HG03442 (cell line): ENCODE measurements around the gene NEURL1B.
"Not testable (repeated sequence)": the region's sequence is repeated elsewhere in the genome, so short reads cannot be mapped to it uniquely, and the experiment has no call there.

ENCODE experiments used
- ATAC-seq: cut with Tn5 transposase; IDR thresholded peaks from one replicate; pipeline ENCODE4 v1.9.1; 2021; ENCODE audit warnings: mild to moderate bottlenecking, moderate library complexity; ENCODE audit not compliant: unreplicated experiment

Gene NEURL1B

DNA sequence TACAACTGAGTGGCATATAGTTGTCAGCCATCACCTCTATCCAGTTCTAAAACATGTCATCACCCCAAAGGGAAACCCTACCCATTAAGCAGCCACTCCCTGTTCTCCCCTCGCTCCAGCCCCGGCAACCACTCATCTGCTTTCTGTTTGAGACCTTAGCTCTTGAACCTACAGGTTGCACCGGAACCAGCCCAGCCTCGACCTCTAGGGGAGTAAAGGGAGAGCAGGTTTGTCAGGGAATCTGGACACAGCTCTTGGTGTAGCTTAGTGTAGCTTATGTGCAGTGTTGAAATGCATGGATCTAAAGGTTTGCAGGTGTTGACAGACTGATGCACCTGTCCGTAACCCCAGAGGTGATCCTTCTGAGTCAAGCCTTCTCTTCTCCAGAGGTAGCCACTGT is 30.0 kb downstream of the NEURL1B start:
- no peak for ATAC-seq

DNA sequence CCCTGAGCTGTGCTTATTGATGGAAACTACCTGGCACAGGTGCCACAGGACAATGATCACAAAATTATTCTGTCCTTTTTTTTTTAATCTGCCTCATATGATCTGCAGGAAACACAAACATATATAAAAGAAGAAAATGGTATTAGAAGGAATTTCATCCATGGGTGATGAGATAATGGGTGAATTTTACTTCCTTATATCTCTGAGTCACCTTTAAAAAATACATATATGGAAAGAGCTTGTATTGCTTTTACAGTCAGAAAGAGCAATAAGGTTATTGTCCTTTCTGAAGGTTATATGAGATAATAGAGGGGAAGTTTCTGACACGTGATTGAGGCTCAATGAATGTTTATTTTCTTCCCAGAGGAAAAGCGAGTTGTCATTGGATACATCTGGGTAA is 31.6 kb downstream of the NEURL1B start:
- no peak for ATAC-seq

GRCh38 chr5:172674155-172674554 is 33.1 kb downstream of the NEURL1B start:
- no peak for ATAC-seq

DNA sequence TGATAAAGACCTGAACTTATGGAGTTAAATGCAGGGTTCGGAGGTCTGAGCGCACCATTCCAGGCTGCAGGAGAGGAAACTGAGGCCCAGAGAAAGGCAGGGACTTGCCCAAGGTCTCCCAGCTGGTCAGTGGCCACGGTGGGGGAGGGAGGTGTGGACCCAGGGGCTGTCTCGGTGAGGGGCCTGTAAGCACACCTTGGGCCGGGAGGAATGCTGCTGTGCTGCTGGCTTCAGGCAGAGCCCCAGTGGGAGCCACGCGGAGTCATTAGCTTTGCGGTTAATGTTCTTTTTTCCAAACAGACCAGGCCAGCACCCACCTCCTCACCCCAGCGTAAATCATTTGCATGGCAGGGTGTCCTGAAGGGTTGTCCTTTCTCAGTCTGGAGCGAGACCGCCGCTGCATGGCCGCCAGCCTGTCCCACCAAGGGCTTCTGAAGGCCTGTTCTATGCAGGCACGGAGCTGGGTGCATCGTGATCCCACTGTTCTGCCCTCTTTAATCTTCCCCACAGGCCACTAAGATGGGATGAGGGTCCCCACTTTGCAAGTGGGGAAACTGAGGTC is 35.9 kb downstream of the NEURL1B start:
- ATAC-seq = no peak

- not testable (repeated sequence) for ATAC-seq
Measured at GRCh38 chr5:172678362-172678874, 37.4 kb downstream of the NEURL1B start.

DNA sequence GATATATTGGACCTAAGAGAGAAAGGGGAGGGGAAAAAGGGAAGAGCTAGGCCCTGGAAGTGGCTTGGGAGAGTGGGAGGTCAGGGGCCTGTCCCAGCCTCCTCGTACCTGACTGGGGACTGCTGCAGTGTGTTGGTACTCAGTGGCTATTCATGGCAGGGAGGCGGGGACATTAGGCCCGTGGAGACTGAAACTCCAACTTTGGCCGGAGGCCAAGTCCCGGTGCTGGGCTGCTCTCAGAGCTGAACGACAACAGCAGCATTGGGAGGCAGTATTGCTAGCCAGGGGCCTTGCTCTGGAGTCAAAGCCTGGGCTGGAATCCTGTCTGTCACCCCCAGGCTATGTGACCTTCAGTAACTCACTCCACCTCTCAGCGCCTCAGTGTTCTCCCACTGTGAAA is 37.8 kb downstream of the NEURL1B start:
- no peak for ATAC-seq

GRCh38 chr5:172679628-172680212 is 38.7 kb downstream of the NEURL1B start:
- no peak for ATAC-seq

- ATAC-seq = no peak
Measured at GRCh38 chr5:172680921-172681320, 39.9 kb downstream of the NEURL1B start.

GRCh38 chr5:172681421-172681820 is 40.4 kb downstream of the NEURL1B start:
- no peak for ATAC-seq

DNA sequence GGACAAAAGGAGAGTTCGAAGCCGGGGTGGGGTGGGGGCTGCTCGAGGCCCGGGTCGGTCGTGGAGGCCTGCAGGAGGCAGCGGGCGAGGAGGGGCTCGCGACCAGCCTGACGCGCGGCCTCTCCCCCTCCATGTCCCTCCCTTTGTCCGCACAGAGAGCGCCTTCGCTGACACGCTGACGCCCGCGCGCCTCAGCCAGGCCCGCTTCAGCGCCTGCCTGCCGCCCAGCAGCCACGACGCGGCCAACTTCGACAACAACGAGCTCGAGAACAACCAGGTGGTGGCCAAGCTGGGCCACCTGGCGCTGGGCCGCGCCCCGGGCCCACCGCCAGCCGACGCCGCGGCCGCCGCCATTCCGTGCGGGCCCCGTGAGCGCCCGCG is 42.2 kb downstream of the NEURL1B start:
- ATAC-seq = no peak

DNA sequence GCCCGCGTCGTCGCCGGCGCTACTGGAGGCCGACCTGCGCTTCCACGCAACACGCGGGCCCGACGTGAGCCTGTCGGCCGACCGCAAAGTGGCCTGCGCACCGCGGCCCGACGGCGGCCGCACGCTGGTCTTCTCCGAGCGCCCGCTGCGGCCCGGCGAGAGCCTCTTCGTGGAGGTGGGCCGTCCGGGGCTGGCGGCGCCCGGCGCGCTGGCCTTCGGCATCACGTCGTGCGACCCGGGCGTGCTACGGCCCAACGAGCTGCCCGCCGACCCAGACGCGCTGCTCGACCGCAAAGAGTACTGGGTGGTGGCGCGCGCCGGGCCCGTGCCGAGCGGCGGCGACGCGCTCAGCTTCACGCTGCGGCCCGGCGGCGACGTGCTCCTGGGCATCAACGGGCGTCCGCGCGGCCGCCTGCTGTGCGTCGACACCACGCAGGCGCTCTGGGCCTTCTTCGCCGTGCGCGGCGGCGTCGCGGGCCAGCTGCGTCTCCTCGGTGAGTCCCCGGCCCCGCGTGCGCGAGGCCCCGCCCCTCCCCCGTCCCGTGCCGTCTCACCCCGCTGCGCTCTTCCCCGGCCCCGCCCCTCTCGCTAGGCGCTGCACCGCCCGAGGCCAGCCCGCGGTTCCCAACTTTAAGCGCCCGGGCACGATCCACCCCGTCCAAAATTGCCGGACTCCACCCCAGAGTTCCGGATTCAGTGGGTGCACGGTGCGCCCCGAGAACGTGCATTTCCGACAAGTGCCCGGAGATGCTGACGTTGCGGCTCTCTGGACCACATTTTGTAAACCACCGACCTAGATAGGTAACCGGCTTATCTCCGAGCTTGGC is 42.8 kb downstream of the NEURL1B start:
- no peak for ATAC-seq

DNA sequence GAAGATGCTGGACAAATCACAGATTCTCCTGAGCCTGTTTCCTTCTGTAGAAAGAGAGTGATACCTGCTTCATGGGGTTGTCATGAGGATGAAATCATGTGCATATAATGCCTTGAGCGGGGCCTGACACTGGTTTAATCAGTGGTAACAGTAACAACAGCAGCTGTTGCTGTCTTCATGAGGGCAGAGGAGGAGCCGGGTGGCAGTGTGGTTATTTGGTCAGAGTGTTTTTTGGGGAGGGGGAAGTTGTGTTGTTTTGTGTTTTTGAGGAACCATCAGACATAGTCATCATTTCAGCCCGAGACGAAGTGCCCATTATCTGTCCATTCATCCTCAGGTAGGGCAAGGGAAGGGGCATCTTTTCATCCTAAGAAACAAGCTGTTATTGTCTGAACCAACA is 44.0 kb downstream of the NEURL1B start:
- no peak for ATAC-seq

DNA sequence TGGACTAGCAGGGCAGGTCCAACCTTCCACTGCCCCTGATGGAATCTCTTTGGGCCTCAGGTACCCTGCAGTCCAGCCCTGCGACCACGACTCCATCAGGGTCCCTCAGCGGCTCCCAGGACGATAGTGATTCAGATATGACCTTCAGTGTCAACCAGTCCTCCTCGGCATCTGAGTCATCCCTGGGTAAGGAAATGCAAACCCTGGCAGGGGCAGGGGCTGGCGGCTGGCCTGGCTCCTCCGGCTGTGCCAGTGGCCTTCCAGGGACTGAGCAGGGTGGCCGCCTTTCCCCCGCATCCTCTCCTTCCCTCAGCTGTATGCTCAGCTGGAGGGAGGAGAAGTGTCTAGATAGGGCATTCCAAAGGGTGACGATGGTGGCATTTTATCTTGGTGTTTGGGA is 45.0 kb downstream of the NEURL1B start:
- ATAC-seq = no peak

DNA sequence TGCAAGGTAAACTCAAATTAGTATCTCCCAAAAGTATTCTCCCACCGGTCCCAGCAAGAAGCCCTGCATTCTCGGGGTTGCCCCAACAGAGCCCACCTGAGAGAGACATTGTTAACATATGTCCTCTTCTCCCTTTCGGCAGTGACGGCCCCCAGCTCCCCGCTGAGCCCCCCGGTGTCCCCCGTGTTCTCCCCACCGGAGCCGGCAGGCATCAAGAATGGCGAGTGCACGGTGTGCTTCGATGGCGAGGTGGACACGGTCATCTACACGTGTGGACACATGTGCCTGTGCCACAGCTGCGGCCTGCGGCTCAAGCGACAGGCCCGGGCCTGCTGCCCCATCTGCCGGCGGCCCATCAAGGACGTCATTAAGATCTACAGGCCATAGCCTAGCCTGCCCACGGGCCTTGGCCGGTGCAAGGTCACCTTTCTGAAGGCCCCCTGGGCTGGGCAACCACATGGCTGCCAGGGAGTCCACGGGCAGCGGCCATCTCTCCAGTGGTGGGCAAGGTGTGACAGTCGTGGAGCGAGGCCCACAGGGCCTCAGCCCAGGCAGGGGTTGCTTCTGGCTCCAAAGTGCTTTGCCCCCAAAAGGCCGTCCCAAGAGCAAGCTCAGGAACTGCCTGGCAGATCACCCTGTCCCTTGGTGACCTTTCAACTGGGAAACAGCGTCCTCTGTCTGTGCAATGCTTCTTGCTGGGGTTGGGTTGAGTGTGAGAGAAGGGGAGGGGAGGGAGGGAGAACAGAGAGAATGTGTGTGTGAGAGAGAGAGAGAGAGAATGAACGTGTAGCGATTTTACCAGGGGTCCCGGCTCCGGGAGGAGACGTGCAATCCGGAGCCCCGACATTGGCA is 45.7 kb downstream of the NEURL1B start:
- no peak for ATAC-seq

- no peak for ATAC-seq
Measured at GRCh38 chr5:172687940-172688339, 46.9 kb downstream of the NEURL1B start.

DNA sequence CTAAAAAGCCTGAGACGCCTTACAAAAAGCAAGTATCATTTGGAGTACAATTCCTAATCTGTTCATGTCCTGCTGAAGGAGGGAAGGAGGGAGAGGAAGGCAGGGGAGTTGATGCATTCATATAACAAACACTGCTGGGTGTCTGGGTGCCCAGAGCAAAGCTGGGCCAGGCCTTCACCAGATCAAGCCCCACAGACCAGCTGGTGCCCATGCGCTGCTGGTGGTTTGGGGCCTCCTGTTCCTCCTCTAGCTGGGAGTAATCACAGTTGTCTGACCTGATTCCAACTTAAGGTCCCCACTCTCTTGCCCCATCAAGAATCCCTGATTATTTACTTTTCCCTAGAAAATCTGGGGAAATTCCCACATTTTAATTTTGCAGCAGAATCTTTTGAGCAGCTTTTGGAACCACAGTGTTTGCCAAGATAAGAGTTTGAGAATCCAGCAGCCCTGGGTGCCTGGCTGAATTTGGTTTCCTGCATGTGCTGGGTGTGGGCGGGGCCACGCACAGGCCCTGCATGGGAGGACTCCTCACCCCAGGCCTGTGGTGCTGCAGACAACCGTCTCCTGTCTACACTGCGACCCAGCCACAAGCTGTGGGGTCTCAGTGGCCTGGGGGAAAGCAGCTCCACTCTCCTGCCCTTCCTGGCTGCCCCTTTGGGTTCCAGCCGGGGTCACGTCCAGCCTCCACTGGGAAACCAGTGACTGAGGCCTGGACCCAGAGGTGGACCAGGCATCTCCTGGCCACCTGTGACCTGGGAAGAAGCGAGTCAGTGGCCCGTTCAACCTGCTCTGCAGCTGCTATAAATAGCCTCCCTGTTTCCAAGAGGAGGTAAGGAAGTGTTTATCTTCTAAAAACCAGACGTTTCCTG is 47.5 kb downstream of the NEURL1B start:
- no peak for ATAC-seq

DNA sequence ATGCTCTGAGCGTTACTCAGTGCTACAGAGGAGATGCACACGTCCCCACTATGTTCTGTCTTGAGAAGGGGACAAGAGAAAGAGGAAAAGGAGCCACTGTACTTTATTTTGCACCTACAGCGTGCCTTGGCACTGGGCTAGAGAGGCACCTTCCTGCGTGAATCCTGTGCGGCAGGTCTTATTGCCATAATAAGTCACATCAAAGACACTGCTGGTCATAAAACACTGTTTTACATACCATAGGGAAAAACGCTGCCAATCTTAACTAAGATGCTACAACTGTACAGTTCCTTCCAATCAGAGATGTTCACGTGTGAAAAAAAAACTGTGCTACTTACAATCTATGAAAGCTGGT is 48.1 kb downstream of the NEURL1B start:
- ATAC-seq = no peak

DNA sequence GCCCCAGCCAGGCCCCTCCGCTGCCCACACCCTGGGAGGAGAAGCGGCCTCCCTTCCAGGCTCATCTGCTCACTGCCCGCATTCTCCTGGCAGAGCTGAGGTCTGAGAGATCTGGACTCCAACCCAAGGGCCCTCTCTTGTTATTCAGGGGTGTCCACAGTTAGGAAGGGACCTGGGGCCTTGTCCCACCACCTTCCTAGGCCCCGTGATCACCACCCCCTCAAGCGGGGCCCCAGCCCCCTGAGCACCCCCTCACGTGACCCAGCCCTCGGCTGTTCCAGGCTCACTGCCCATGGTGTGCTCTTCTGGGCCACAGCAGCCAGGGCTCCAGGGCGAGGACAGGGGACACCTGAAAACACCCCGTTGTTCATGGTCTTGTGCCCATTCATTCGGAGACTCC is 48.7 kb downstream of the NEURL1B start:
- ATAC-seq = no peak

GRCh38 chr5:172690258-172691075 is 49.4 kb downstream of the NEURL1B start:
- ATAC-seq = peak; percentile 67

- ATAC-seq = no peak
Measured at GRCh38 chr5:172691886-172692285, 50.8 kb downstream of the NEURL1B start.
